Epithelial cell of esophagus (primary cell): Measurements from ENCODE around the gene TBX10.
"Not testable (repeated sequence)": the region's sequence is repeated elsewhere in the genome, so short reads cannot be mapped to it uniquely, and the experiment has no call there.

Experiments
- DNase-seq: peaks from one replicate; pipeline ENCODE4 v3.0.0; 2010; ENCODE audit warnings: low read depth
- H3K4me3 ChIP-seq: 2 replicates; pipeline ENCODE4 v1.5.1; 2011; ENCODE audit warnings: mild to moderate bottlenecking, low read length, control low read depth
- CTCF ChIP-seq: IDR thresholded peaks from 2 replicates; pipeline ENCODE4 v1.5.1; 2011; ENCODE audit warnings: low read depth, mild to moderate bottlenecking, low read length, control low read depth, inconsistent platforms; ENCODE audit not compliant: insufficient read depth; ENCODE audit errors: missing control alignments

Gene TBX10

GRCh38 chr11:67626970-67627369 lies 12.6 kb downstream of the TBX10 start:
- no peak for TF ChIP-seq CTCF
- no peak for DNase-seq
- H3K4me3 ChIP-seq, result no peak overlapping the region

DNA sequence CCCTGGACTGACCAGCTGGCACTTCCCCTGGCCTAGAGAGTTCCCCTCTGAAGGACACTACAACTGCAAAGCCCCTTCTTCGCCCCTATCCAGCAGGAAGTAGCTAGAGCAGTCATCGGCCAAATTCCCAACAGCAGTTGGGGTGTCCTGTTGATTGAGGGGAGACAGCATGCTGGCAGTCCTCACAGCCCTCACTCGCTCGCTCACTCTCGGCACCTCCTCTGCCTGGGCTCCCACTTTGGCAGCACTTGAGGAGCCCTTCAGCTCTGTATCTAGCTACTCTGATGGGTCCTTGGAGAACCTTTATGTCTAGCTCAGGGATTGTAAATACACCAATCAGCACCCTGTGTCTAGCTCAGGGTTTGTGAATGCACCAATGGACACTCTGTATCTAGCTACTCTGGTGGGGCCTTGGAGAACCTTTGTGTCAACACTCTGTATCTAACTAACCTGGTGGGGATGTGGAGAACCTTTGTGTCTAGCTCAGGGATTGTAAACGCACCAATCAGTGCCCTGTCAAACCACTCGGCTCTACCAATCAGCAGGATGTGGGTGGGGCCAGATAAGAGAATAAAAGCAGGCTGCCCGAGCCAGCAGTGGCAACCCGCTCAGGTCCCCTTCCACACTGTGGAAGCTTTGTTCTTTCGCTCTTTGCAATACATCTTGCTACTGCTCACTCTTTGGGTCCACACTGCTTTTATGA lies 13.3 kb downstream of the TBX10 start:
- H3K4me3 ChIP-seq, DNase-seq: not testable (repeated sequence)

DNA sequence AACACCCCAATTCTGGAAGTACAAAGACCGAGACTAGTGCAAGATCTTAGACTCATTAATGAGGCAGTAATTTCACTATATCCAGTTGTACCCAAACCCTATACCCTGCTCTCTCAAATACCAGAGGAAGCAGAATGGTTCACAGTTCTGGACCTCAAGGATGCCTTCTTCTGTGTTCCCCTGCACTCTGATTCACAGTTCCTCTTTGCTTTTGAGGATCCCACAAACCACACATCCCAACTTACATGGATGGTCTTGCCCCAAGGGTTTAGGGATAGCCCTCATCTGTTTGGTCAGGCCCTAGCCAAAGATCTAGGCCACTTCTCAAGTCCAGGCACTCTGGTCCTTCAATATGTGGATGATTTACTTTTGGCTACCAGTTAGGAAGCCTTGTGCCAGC lies 15.8 kb downstream of the TBX10 start:
- DNase-seq, H3K4me3 ChIP-seq: not testable (repeated sequence)

- not testable (repeated sequence) for DNase-seq
These were observed 16.7 kb downstream of the TBX10 start for GRCh38 chr11:67622905-67623304.

DNA sequence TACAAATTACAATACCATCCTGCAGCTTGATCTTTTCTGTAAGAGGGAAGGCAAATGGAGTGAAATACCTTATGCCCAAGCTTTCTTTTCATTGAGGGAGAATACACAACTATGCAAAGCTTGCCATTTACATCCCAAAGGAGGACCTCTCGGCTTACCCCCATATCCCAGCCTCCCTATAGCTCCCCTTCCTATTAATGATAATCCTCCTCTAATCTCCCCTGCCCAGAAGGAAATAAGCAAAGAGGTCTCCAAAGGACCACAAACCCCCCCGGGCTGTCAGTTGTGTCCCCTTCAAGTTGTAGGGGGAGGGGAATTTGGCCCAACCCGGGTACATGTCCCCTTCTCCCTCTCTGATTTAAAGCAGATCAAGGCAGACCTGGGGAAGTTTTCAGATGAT lies 17.6 kb downstream of the TBX10 start:
- not testable (repeated sequence) for DNase-seq, H3K4me3 ChIP-seq

More at GRCh38 chr11:67622905-67623304, 16.7 kb downstream of the TBX10 start:
- H3K4me3 ChIP-seq, result not testable (repeated sequence)

- H3K4me3 ChIP-seq, result not testable (repeated sequence)
These were observed 18.9 kb downstream of the TBX10 start for GRCh38 chr11:67620621-67621020.

DNA sequence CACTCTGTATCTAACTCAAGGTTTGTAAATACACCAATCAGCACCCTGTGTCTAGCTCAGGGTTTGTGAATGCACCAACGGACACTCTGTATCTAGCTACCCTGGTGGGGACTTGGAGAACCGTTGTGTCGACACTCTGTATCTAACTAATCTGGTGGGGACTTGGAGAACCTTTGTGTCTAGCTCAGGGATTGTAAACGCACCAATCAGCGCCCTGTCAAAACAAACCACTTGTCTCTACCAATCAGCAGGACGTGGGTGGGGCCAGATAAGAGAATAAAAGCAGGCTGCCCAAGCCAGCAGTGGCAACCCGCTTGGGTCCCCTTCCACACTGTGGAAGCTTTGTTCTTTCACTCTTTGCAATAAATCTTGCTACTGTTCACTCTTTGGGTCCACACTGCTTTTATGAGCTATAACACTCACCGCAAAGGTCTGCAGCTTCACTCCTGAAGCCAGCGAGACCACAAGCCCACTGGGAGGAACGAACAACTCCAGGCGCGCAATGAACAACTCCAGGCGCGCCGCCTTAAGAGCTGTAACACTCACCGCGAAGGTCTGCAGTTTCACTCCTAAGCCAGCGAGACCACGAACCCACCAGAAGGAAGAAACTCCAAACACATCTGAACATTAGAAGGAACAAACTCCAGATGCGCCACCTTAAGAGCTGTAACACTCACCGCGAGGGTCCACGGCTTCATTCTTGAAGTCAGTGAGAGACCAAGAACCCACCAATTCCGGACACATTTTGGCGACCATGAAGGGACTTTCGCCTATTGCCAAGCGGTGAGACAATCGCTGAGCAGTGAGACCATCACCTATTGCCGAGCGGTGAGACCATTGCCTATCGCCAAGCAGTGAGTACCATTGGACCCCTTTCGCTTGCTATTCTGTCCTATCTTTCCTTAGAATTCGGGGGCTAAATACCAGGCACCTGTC lies 19.6 kb downstream of the TBX10 start:
- not testable (repeated sequence) for DNase-seq, H3K4me3 ChIP-seq

More at GRCh38 chr11:67620621-67621020, 18.9 kb downstream of the TBX10 start:
- not testable (repeated sequence) for DNase-seq

GRCh38 chr11:67618901-67619659 lies 20.5 kb downstream of the TBX10 start:
- not testable (repeated sequence) for H3K4me3 ChIP-seq, DNase-seq

DNA sequence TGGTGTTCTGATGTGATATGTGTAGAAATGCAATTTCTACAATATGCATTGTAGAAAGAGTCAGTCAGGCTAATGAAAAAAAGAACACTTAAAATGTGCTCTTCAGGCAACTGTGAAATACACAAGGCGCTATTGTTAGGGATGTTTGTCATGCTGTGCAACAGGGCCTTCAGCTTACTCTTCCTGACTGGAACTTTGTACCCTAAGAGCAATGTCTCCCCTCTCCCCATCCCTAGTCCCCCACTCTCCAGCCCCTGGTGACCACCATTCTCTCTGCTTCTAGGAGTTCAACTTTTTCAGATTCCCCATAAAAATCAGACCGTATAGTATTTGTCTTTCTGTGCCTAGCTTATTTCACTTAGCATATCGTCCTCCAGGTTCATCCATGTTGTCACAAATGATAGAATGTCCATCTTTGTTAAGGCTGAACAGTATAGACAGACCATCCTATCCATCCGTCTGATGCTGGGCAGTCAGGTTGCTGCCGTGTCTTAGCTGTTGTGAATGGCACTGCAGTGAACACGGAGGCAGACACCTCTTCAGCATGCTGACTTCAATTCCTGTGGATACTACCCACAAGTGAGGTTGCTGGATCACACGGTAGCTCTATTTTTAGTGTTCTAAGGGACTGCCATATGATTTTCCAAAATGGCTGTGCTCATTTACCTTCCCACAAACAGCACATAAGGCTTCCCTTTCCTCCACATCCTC lies 22.2 kb downstream of the TBX10 start:
- no peak overlapping the region for H3K4me3 ChIP-seq
- no peak for DNase-seq
- no peak for TF ChIP-seq CTCF

- no peak for DNase-seq
- no peak overlapping the region for H3K4me3 ChIP-seq
- no peak for TF ChIP-seq CTCF
These were observed 22.9 kb downstream of the TBX10 start for GRCh38 chr11:67616431-67617242.
